Liver (tissue), 9 donors: ENCODE data around the gene DAPP1. TPM values are rescaled to one million over a fixed set of nuclear protein-coding genes. Genes with fewer than 3 reads are reported as not detected.

ENCODE experiments used
- DNase-seq: peaks from one replicate; pipeline ENCODE4 v3.0.0-alpha.2; 2017; ENCODE audit warnings: low spot score
- H3K27ac ChIP-seq, 2 donors: one replicate each; pipeline ENCODE4 v1.7.0; 2013; ENCODE audit warnings: inconsistent platforms in 2 of 2, low read length in 2 of 2, control low read depth in 1 of 2, low read depth in 1 of 2, mild to moderate bottlenecking in 1 of 2
- H3K27me3 ChIP-seq, 4 donors: one replicate each; pipeline versions ENCODE4 v1.6.1 to v1.7.0; 2013; ENCODE audit warnings: low read length in 3 of 4, inconsistent platforms in 1 of 4, mild to moderate bottlenecking in 1 of 4, moderate library complexity in 1 of 4; ENCODE audit not compliant: control insufficient read depth in 4 of 4, insufficient read depth in 4 of 4
- H3K36me3 ChIP-seq, 4 donors: one replicate each; pipeline versions ENCODE4 v1.6.1 to v1.7.0; 2013; ENCODE audit warnings: low read length in 3 of 4, mild to moderate bottlenecking in 3 of 4, low read depth in 1 of 4, moderate library complexity in 1 of 4; ENCODE audit not compliant: control insufficient read depth in 4 of 4, insufficient read depth in 3 of 4
- H3K4me1 ChIP-seq, 4 donors: one replicate each; pipeline versions ENCODE4 v1.6.1 to v1.7.0; 2013; ENCODE audit warnings: low read length in 3 of 4, mild to moderate bottlenecking in 3 of 4, moderate library complexity in 1 of 4; ENCODE audit not compliant: control insufficient read depth in 4 of 4, insufficient read depth in 4 of 4
- H3K4me3 ChIP-seq, 3 donors: one replicate each; pipeline versions ENCODE4 v1.6.1 to v1.7.0; 2013; ENCODE audit warnings: low read length in 3 of 3, control low read depth in 1 of 3, low read depth in 1 of 3, mild to moderate bottlenecking in 1 of 3
- H3K9ac ChIP-seq, 2 donors: one replicate each; pipeline ENCODE4 v1.7.0; 2013; ENCODE audit warnings: low read length in 2 of 2, mild to moderate bottlenecking in 2 of 2, moderate library complexity in 2 of 2, control low read depth in 1 of 2, low read depth in 1 of 2
- H3K9me3 ChIP-seq, 4 donors: one replicate each; pipeline versions ENCODE4 v1.6.1 to v1.7.0; 2013; ENCODE audit warnings: low read length in 3 of 4; ENCODE audit not compliant: control insufficient read depth in 4 of 4
- ATF3 ChIP-seq: IDR thresholded peaks from 2 replicates; pipeline ENCODE4 v1.6.1; 2016; ENCODE audit warnings: antibody characterized with exemption
- CTCF ChIP-seq: fragments of 150-350 bp; IDR thresholded peaks from 2 replicates; pipeline ENCODE4 v1.5.1; 2017; ENCODE audit warnings: improper control_type of control experiment, low read depth, low read length; ENCODE audit not compliant: missing input control
- EGR1 ChIP-seq, 2 donors: IDR thresholded peaks; 2 replicates each; pipeline ENCODE4 v1.6.1; 2016 to 2018; ENCODE audit warnings: antibody characterized with exemption in 2 of 2, low read depth in 2 of 2
- FOXA2 ChIP-seq: IDR thresholded peaks from 2 replicates; pipeline ENCODE4 v1.6.1; 2016; ENCODE audit warnings: antibody characterized with exemption
- GABPA ChIP-seq, 2 donors: IDR thresholded peaks in 1 of 2; conservative IDR thresholded peaks in 1 of 2; 2 replicates each; pipeline ENCODE4 v1.6.1; 2016; ENCODE audit warnings: antibody characterized with exemption in 2 of 2, mild to moderate bottlenecking in 1 of 2, moderate library complexity in 1 of 2
- HNF4G ChIP-seq: IDR thresholded peaks from 2 replicates; pipeline ENCODE4 v1.6.1; 2016; ENCODE audit warnings: antibody characterized with exemption
- JUND ChIP-seq, 2 donors: IDR thresholded peaks; 2 replicates each; pipeline ENCODE4 v1.6.1; 2016; ENCODE audit warnings: antibody characterized with exemption in 2 of 2
- MAX ChIP-seq: IDR thresholded peaks from 2 replicates; pipeline ENCODE4 v1.6.1; 2016; ENCODE audit warnings: antibody characterized with exemption
- RAD21 ChIP-seq, 2 donors: IDR thresholded peaks; 2 replicates each; pipeline ENCODE4 v1.6.1; 2016; ENCODE audit warnings: antibody characterized with exemption in 2 of 2, mild to moderate bottlenecking in 2 of 2
- REST ChIP-seq: IDR thresholded peaks from 2 replicates; pipeline ENCODE4 v1.6.1; 2016; ENCODE audit warnings: antibody characterized with exemption, mild to moderate bottlenecking
- RXRA ChIP-seq, 2 donors: IDR thresholded peaks; 2 replicates each; pipeline ENCODE4 v1.6.1; 2017 to 2018; ENCODE audit warnings: antibody characterized with exemption in 2 of 2, mild to moderate bottlenecking in 1 of 2
- SP1 ChIP-seq: IDR thresholded peaks from 2 replicates; pipeline ENCODE4 v1.6.1; 2018; ENCODE audit warnings: antibody characterized with exemption, mild to moderate bottlenecking
- TAF1 ChIP-seq: conservative IDR thresholded peaks from 2 replicates; pipeline ENCODE4 v1.6.1; 2016; ENCODE audit warnings: antibody characterized with exemption, mild to moderate bottlenecking
- YY1 ChIP-seq: IDR thresholded peaks from 2 replicates; pipeline ENCODE4 v1.6.1; 2016; ENCODE audit warnings: antibody characterized with exemption, mild to moderate bottlenecking
- WGBS: extraction: QIAGEN DNeasy Blood & Tissue Kit; methylation state at CpG from one replicate; pipeline ENCODE4 v1.1.7; 2013; 5-methylcytosine and 5-hydroxymethylcytosine counted together
- polyA plus RNA-seq, 2 donors: library from polyadenylated mRNA; stranded (reverse) in 1 of 2; unstranded in 1 of 2; fragments of 200-250 nt in 1 of 2; fragments of >200 nt in 1 of 2; fragmentation: Nextera tagmentation in 1 of 2; extraction: Ambion mirVana in 1 of 2; gene quantifications; one replicate each; pipeline versions ENCODE4 v1.2.1 to v1.2.3, GENCODE V29; 2013 to 2015
- total RNA-seq, 2 donors: library from RNA; depleted of rRNA; stranded (reverse); fragments of >200 nt; gene quantifications; one replicate each; pipeline ENCODE4 v1.2.3, GENCODE V29; 2014
- donor health status: healthy.
- donor health status: healthy.
- donor health status: healthy.
- donor health status: healthy.
- donor health status: healthy.

The DAPP1 gene
- total and polyA plus RNA-seq, 4 donors, result 0.53 to 4.8 (median 0.91) TPM

GRCh38 chr4:99834569-99834968 is 17.9 kb downstream of the DAPP1 start:
- Histone ChIP-seq H3K36me3 (no peaks in the 10 kb centered on the region), H3K9me3 (no peaks in the 10 kb centered on the region), H3K27ac (no peak overlapping the region), H3K4me1 (peaks cover 2 to 11% (median 9%) of the 10 kb centered on the region in 4 donors), H3K4me3 (no peak overlapping the region), H3K27me3 (no peaks in the 10 kb centered on the region), H3K9ac (no peak overlapping the region)
- 91% methylated on average over 7 of the region's 7 CpGs for WGBS
- DNase-seq, result no peak
- TF ChIP-seq EGR1 (IDR thresholded peaks at IDR 0.05; ENCODE audit: low read depth in 2 of 2) (no peak), SP1 (no peak), YY1 (no peak), MAX (no peak), HNF4G (no peak), RAD21 (IDR thresholded peaks at IDR 0.05) (no peak), CTCF (no peak), JUND (IDR thresholded peaks at IDR 0.05) (no peak), ATF3 (no peak), TAF1 (no peak), GABPA (IDR thresholded peaks at IDR 0.05 in 1 of 2, conservative IDR thresholded peaks at IDR 0.05 in 1 of 2) (no peak), RXRA (IDR thresholded peaks at IDR 0.05) (no peak), REST (no peak), FOXA2 (no peak)

- WGBS, result 73% methylated on average over 2 of the region's 2 CpGs
- no peak for DNase-seq
- Histone ChIP-seq H3K9me3 (no peaks in the 10 kb centered on the region), H3K36me3 (no peaks in the 10 kb centered on the region), H3K4me1 (peaks cover 2 to 11% (median 9%) of the 10 kb centered on the region in 4 donors), H3K4me3 (no peak overlapping the region), H3K27me3 (no peaks in the 10 kb centered on the region), H3K27ac (no peak overlapping the region), H3K9ac (no peak overlapping the region)
- TF ChIP-seq HNF4G (no peak), RXRA (IDR thresholded peaks at IDR 0.05) (no peak), TAF1 (no peak), JUND (IDR thresholded peaks at IDR 0.05) (no peak)
These were observed 19.3 kb downstream of the DAPP1 start for GRCh38 chr4:99835942-99836341.
